HL-60 (cell line): ENCODE data around the gene PPFIA2.

Experiments used
- DNase-seq, 2 experiments: peaks; one replicate each; pipeline ENCODE4 v3.0.0-alpha.2; 2010 to 2020; ENCODE audit warnings: low read depth in 1 of 2, low spot score in 1 of 2
- H3K27ac ChIP-seq: fragments of 250-450 bp; sonication (Bioruptor Pico); replicated peaks from 2 replicates; pipeline ENCODE4 v1.5.1; 2020; ENCODE audit warnings: mild to moderate bottlenecking, moderate library complexity
- H3K27me3 ChIP-seq: fragments of 250-450 bp; sonication (Bioruptor Pico); 2 replicates; pipeline ENCODE4 v1.5.1; 2021; ENCODE audit warnings: mild to moderate bottlenecking, moderate library complexity; ENCODE audit not compliant: insufficient read depth, poor library complexity, severe bottlenecking
- H3K4me3 ChIP-seq: replicated peaks from 2 replicates; pipeline ENCODE4 v1.5.1; 2011; ENCODE audit warnings: mild to moderate bottlenecking, control low read depth, low read length; ENCODE audit not compliant: insufficient read depth
- CTCF ChIP-seq: IDR thresholded peaks from one replicate; pipeline ENCODE4 v1.5.1; 2011; ENCODE audit warnings: low read length, control low read depth, inconsistent platforms; ENCODE audit not compliant: insufficient read depth
- GABPA ChIP-seq: IDR thresholded peaks from 2 replicates; pipeline ENCODE4 v1.6.1; 2012; ENCODE audit warnings: low read depth
- POLR2AphosphoS5 ChIP-seq: IDR thresholded peaks from 2 replicates; pipeline ENCODE4 v1.6.1; 2012; ENCODE audit warnings: low read depth
- SPI1 ChIP-seq: IDR thresholded peaks from 2 replicates; pipeline ENCODE4 v1.6.1; 2012; ENCODE audit warnings: low read depth, mild to moderate bottlenecking, borderline replicate concordance
- TF ChIP-seq, protein P1 (sequence below): IDR thresholded peaks from 2 replicates; pipeline ENCODE4 v1.6.1; 2012; ENCODE audit warnings: low read depth; ENCODE audit not compliant: insufficient replicate concordance

The PPFIA2 gene

DNA sequence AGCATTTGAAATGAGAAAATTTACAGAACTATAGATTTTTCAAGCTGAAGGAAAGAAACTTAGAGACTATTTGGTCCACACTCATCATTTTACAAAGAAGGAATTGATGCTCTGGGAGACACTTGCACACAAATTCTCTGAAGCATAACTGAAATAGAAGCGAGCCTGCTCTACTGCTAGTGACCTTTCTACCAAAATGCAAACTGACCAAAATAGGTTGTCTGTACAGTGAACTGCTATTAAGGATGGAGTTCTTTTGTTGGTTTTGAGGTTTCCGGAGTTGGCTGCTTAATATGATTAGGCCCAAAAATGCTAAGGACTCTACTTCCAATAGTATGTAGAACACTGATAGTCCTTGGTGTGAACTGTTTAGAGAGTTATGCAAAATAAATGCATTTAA is 194.9 kb downstream of the PPFIA2 start:
- TF ChIP-seq GABPA (no peak), SPI1 (no peak), CTCF (no peak)
- TF ChIP-seq, protein P1, sequence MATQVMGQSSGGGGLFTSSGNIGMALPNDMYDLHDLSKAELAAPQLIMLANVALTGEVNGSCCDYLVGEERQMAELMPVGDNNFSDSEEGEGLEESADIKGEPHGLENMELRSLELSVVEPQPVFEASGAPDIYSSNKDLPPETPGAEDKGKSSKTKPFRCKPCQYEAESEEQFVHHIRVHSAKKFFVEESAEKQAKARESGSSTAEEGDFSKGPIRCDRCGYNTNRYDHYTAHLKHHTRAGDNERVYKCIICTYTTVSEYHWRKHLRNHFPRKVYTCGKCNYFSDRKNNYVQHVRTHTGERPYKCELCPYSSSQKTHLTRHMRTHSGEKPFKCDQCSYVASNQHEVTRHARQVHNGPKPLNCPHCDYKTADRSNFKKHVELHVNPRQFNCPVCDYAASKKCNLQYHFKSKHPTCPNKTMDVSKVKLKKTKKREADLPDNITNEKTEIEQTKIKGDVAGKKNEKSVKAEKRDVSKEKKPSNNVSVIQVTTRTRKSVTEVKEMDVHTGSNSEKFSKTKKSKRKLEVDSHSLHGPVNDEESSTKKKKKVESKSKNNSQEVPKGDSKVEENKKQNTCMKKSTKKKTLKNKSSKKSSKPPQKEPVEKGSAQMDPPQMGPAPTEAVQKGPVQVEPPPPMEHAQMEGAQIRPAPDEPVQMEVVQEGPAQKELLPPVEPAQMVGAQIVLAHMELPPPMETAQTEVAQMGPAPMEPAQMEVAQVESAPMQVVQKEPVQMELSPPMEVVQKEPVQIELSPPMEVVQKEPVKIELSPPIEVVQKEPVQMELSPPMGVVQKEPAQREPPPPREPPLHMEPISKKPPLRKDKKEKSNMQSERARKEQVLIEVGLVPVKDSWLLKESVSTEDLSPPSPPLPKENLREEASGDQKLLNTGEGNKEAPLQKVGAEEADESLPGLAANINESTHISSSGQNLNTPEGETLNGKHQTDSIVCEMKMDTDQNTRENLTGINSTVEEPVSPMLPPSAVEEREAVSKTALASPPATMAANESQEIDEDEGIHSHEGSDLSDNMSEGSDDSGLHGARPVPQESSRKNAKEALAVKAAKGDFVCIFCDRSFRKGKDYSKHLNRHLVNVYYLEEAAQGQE: no peak
- no peak for DNase-seq
- Histone ChIP-seq H3K27ac (no peak overlapping the region), H3K4me3 (no peak overlapping the region), H3K27me3 (no peaks in the 10 kb centered on the region)

DNA sequence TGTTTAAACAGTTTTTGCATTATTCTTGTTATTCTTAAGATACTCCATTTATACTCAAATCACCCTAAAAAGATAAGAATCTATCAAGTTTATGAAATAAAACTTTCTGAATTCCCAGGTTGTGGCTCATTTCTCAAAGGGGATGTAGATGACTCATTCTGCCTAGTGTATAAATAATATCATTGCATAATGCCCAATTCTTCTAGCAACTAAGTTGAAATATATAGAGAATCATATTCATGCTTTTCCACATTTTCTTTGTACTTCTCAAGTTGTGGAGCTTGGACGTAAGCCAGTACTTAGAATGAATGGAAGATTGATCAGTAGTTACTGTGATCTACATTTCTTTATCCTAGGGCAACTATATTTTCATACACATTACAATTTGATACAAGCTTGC is 201.1 kb downstream of the PPFIA2 start:
- H3K4me3 ChIP-seq: no peak overlapping the region
- DNase-seq: no peak
- no peaks in the 10 kb centered on the region for H3K27me3 ChIP-seq
- no peak overlapping the region for H3K27ac ChIP-seq
- TF ChIP-seq CTCF (no peak), POLR2AphosphoS5 (no peak), GABPA (no peak)
- TF ChIP-seq, protein P1: no peak

- DNase-seq: no peak
- Histone ChIP-seq H3K4me3 (no peak overlapping the region), H3K27ac (no peak overlapping the region), H3K27me3 (no peaks in the 10 kb centered on the region)
- TF ChIP-seq SPI1 (no peak), CTCF (no peak)
Measured at GRCh38 chr12:81546811-81547210, 212.3 kb downstream of the PPFIA2 start.

DNA sequence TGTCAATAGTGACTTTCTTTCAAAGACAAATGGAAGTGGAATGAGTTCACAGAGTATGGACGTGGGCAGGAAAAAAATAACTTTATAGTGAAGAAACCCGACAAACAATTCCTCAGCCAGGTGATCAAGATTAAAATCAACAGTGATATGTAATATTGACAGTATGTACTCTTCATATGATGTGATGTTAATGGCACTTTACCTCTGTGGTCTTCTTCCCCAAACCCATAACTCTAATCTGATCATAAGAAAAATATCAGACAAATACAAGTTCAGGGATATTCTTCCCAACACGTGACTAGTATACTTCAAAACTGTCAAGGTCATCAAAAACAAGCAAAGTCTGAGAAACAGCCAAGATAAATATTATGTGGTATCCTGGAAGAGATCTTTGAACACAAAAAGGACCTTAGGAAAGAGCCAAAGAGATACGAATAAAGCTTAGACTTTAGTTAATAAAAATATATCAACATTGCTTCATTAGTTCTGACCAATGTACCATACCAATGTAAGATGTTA is 215.5 kb downstream of the PPFIA2 start:
- DNase-seq: no peak
- no peaks in the 10 kb centered on the region for H3K27me3 ChIP-seq
- TF ChIP-seq CTCF: no peak
- TF ChIP-seq GABPA: no peak
- TF ChIP-seq, protein P1: no peak
- no peak for TF ChIP-seq POLR2AphosphoS5
- TF ChIP-seq SPI1: no peak

More for the DNA sequence above, 215.5 kb downstream of the PPFIA2 start:
- no peak overlapping the region for H3K27ac ChIP-seq
- H3K4me3 ChIP-seq: no peak overlapping the region
